HEK293 (cell line): ENCODE measurements around the gene PLD4.

Source experiments
- EGR2 ChIP-seq: fragments of 450-650 bp; formaldehyde crosslinking; IDR thresholded peaks from 2 replicates; pipeline ENCODE4 v1.5.1; 2016; ENCODE audit warnings: low read depth, missing biosample characterization, missing genetic modification characterization
- GLIS1 ChIP-seq: fragments of 450-650 bp; formaldehyde crosslinking; IDR thresholded peaks from 2 replicates; pipeline ENCODE4 v1.5.1; 2016; ENCODE audit warnings: missing biosample characterization, missing genetic modification characterization
- GLIS2 ChIP-seq: fragments of 450-650 bp; formaldehyde crosslinking; IDR thresholded peaks from 2 replicates; pipeline ENCODE4 v1.5.1; 2016; ENCODE audit warnings: missing biosample characterization, missing genetic modification characterization
- KLF1 ChIP-seq: fragments of 450-650 bp; formaldehyde crosslinking; IDR thresholded peaks from 2 replicates; pipeline ENCODE4 v1.5.1; 2016; ENCODE audit warnings: missing biosample characterization, missing genetic modification characterization
- KLF17 ChIP-seq: fragments of 450-650 bp; formaldehyde crosslinking; IDR thresholded peaks from 2 replicates; pipeline ENCODE4 v1.5.1; 2016; ENCODE audit warnings: missing biosample characterization, missing genetic modification characterization
- PRDM10 ChIP-seq: fragments of 450-650 bp; formaldehyde crosslinking; IDR thresholded peaks from 2 replicates; pipeline ENCODE4 v1.5.1; 2016; ENCODE audit warnings: missing biosample characterization, missing genetic modification characterization
- PRDM2 ChIP-seq: fragments of 450-650 bp; formaldehyde crosslinking; IDR thresholded peaks from 2 replicates; pipeline ENCODE4 v1.5.1; 2016; ENCODE audit warnings: missing biosample characterization, missing genetic modification characterization, borderline replicate concordance
- TSHZ1 ChIP-seq: fragments of 450-650 bp; formaldehyde crosslinking; IDR thresholded peaks from 2 replicates; pipeline ENCODE4 v1.5.1; 2016; ENCODE audit warnings: missing biosample characterization, missing genetic modification characterization, borderline replicate concordance
- WT1 ChIP-seq: fragments of 450-650 bp; formaldehyde crosslinking; IDR thresholded peaks from 2 replicates; pipeline ENCODE4 v1.5.1; 2016; ENCODE audit warnings: missing biosample characterization, missing genetic modification characterization
- ZBTB20 ChIP-seq: fragments of 450-650 bp; formaldehyde crosslinking; IDR thresholded peaks from 2 replicates; pipeline ENCODE4 v1.5.1; 2016; ENCODE audit warnings: missing biosample characterization, missing genetic modification characterization
- ZFHX2 ChIP-seq: fragments of 450-650 bp; formaldehyde crosslinking; conservative IDR thresholded peaks from 2 replicates; pipeline ENCODE4 v1.5.1; 2016; ENCODE audit warnings: missing biosample characterization, missing genetic modification characterization
- ZNF132 ChIP-seq: fragments of 450-650 bp; formaldehyde crosslinking; IDR thresholded peaks from 2 replicates; pipeline ENCODE4 v1.5.1; 2017; ENCODE audit warnings: missing biosample characterization, missing genetic modification characterization, borderline replicate concordance
- ZNF140 ChIP-seq: fragments of 450-650 bp; formaldehyde crosslinking; IDR thresholded peaks from 2 replicates; pipeline ENCODE4 v1.5.1; 2016; ENCODE audit warnings: missing biosample characterization, missing genetic modification characterization
- ZNF16 ChIP-seq: fragments of 450-650 bp; formaldehyde crosslinking; IDR thresholded peaks from 2 replicates; pipeline ENCODE4 v1.5.1; 2016; ENCODE audit warnings: low read depth, missing biosample characterization, missing genetic modification characterization
- ZNF169 ChIP-seq: fragments of 450-650 bp; formaldehyde crosslinking; IDR thresholded peaks from 2 replicates; pipeline ENCODE4 v1.5.1; 2016; ENCODE audit warnings: missing biosample characterization, missing genetic modification characterization
- ZNF341 ChIP-seq: fragments of 450-650 bp; formaldehyde crosslinking; IDR thresholded peaks from 2 replicates; pipeline ENCODE4; 2016; ENCODE audit warnings: low read depth, missing biosample characterization, missing genetic modification characterization
- ZNF350 ChIP-seq: fragments of 450-650 bp; formaldehyde crosslinking; IDR thresholded peaks from 2 replicates; pipeline ENCODE4 v1.5.0; 2017; ENCODE audit warnings: missing biosample characterization, mild to moderate bottlenecking, missing genetic modification characterization
- ZNF391 ChIP-seq: fragments of 450-650 bp; formaldehyde crosslinking; IDR thresholded peaks from 2 replicates; pipeline ENCODE4 v1.5.1; 2016; ENCODE audit warnings: low read depth, missing biosample characterization, missing genetic modification characterization, borderline replicate concordance
- ZNF514 ChIP-seq: fragments of 450-650 bp; formaldehyde crosslinking; IDR thresholded peaks from 2 replicates; pipeline ENCODE4 v1.5.1; 2016; ENCODE audit warnings: missing biosample characterization, missing genetic modification characterization
- ZNF610 ChIP-seq: fragments of 450-650 bp; formaldehyde crosslinking; IDR thresholded peaks from 2 replicates; pipeline ENCODE4 v1.5.1; 2016; ENCODE audit warnings: missing biosample characterization, missing genetic modification characterization, borderline replicate concordance
- ZNF785 ChIP-seq: fragments of 450-650 bp; formaldehyde crosslinking; IDR thresholded peaks from 2 replicates; pipeline ENCODE4 v1.5.1; 2016; ENCODE audit warnings: missing biosample characterization, missing genetic modification characterization
- ZSCAN5A ChIP-seq: fragments of 450-650 bp; formaldehyde crosslinking; IDR thresholded peaks from 2 replicates; pipeline ENCODE4 v1.5.1; 2016; ENCODE audit warnings: missing biosample characterization, missing genetic modification characterization

The PLD4 gene

GRCh38 chr14:104968541-104969401 lies 44.1 kb downstream of the PLD4 start (continued):
- TF ChIP-seq TSHZ1 (no peak), EGR2 (tag by site-specific recombination) (peak; percentile 68; the same call in 1 of the 2 replicates), ZNF785 (tag by site-specific recombination) (no peak), PRDM10 (tag by site-specific recombination) (peak; percentile 92), ZNF391 (tag by site-specific recombination) (no peak), ZFHX2 (tag by site-specific recombination) (peak; percentile 76; the same call in 1 of the 2 replicates), ZNF140 (tag by site-specific recombination) (no peak), GLIS1 (0 out of 2 replicates have a peak, but pooled peaks have one; percentile 43), ZBTB20 (tag by site-specific recombination) (no peak; the same call in 1 of the 2 replicates), ZNF610 (tag by site-specific recombination) (no peak), ZNF514 (tag by site-specific recombination) (no peak), ZNF16 (tag by site-specific recombination) (peak; percentile 83), KLF1 (tag by site-specific recombination) (peak; percentile 81), ZNF350 (tag by site-specific recombination) (no peak), ZNF169 (tag by site-specific recombination) (no peak), PRDM2 (tag by site-specific recombination) (no peak), ZSCAN5A (tag by site-specific recombination) (peak; percentile 16; the same call in 1 of the 2 replicates), GLIS2 (tag by site-specific recombination) (peak; percentile 20; the same call in 1 of the 2 replicates), ZNF132 (tag by site-specific recombination) (no peak), WT1 (tag by site-specific recombination) (peak; percentile 51), ZNF341 (tag by site-specific recombination) (0 out of 2 replicates have a peak, but pooled peaks have one; percentile 5), KLF17 (peak; percentile 75; the same call in 1 of the 2 replicates)
